GM12878 (cell line): ENCODE measurements around the gene FAM187B. TPM values are rescaled to one million over a fixed set of nuclear protein-coding genes. Genes with fewer than 3 reads are reported as not detected.

Experiments used
- ATF7 ChIP-seq: fragments of 450-650 bp; IDR thresholded peaks from 2 replicates; pipeline ENCODE4 v1.6.1; 2016; ENCODE audit warnings: low read depth, mild to moderate bottlenecking
- BACH1 ChIP-seq: fragments of 450-650 bp; IDR thresholded peaks from 2 replicates; pipeline ENCODE4 v1.6.1; 2017; ENCODE audit warnings: mild to moderate bottlenecking, borderline replicate concordance
- BHLHE40 ChIP-seq, 2 experiments: fragments of 450-650 bp in 1 of 2; IDR thresholded peaks; 2 replicates each; pipeline ENCODE4 v1.6.1; 2011 to 2017; ENCODE audit warnings: low read depth in 2 of 2, borderline replicate concordance in 1 of 2, improper control_type of control experiment in 1 of 2, low read length in 1 of 2, mild to moderate bottlenecking in 1 of 2
- ETV6 ChIP-seq, 2 experiments: fragments of 450-650 bp in 1 of 2; IDR thresholded peaks in 1 of 2; conservative IDR thresholded peaks in 1 of 2; 2 replicates each; pipeline ENCODE4 v1.6.1; 2014; ENCODE audit warnings: antibody characterized with exemption in 1 of 2, borderline replicate concordance in 1 of 2, low read depth in 1 of 2, mild to moderate bottlenecking in 1 of 2, moderate library complexity in 1 of 2
- EZH2 ChIP-seq: IDR thresholded peaks from 2 replicates; pipeline ENCODE4 v1.6.1; 2012; ENCODE audit warnings: low read depth, mild to moderate bottlenecking, control low read depth, inconsistent platforms, low read length, borderline replicate concordance; ENCODE audit not compliant: control insufficient read depth
- FOXM1 ChIP-seq: IDR thresholded peaks from 2 replicates; pipeline ENCODE4 v1.6.1; 2012; ENCODE audit warnings: low read depth, mild to moderate bottlenecking, inconsistent platforms, low read length, moderate library complexity
- HDGF ChIP-seq: fragments of 450-650 bp; IDR thresholded peaks from 2 replicates; pipeline ENCODE4 v1.6.1; 2016; ENCODE audit warnings: antibody characterized with exemption
- MTA3 ChIP-seq: IDR thresholded peaks from 2 replicates; pipeline ENCODE4 v1.6.1; 2012; ENCODE audit warnings: low read length, inconsistent platforms, borderline replicate concordance
- NR2C1 ChIP-seq: fragments of 450-650 bp; IDR thresholded peaks from 2 replicates; pipeline ENCODE4 v1.6.1; 2017; ENCODE audit warnings: antibody characterized with exemption, mild to moderate bottlenecking, moderate library complexity
- NRF1 ChIP-seq: conservative IDR thresholded peaks from 2 replicates; pipeline ENCODE4 v1.6.1; 2011; ENCODE audit warnings: mild to moderate bottlenecking, low read depth, low read length, improper control_type of control experiment
- POLR2A ChIP-seq: IDR thresholded peaks from 2 replicates; pipeline ENCODE4 v1.6.1; 2011; ENCODE audit warnings: low read depth, mild to moderate bottlenecking, low read length
- POLR2AphosphoS5 ChIP-seq: IDR thresholded peaks from 2 replicates; pipeline ENCODE4 v1.6.1; 2011; ENCODE audit warnings: mild to moderate bottlenecking, low read length, inconsistent platforms
- SMAD5 ChIP-seq: IDR thresholded peaks from 2 replicates; pipeline ENCODE4 v1.6.1; 2016; ENCODE audit warnings: antibody characterized with exemption, low read depth
- SMC3 ChIP-seq: IDR thresholded peaks from 2 replicates; pipeline ENCODE4 v1.6.1; 2011; ENCODE audit warnings: low read length, improper control_type of control experiment, borderline replicate concordance
- SPI1 ChIP-seq: IDR thresholded peaks from 2 replicates; pipeline ENCODE4 v1.6.1; 2011; ENCODE audit warnings: low read depth, mild to moderate bottlenecking, low read length, moderate library complexity, borderline replicate concordance; ENCODE audit not compliant: insufficient read depth
- TCF3 ChIP-seq: IDR thresholded peaks from 2 replicates; pipeline ENCODE4 v1.6.1; 2012; ENCODE audit warnings: low read depth, mild to moderate bottlenecking, low read length, borderline replicate concordance; ENCODE audit not compliant: insufficient read depth
- ZNF207 ChIP-seq: fragments of 450-650 bp; IDR thresholded peaks from 2 replicates; pipeline ENCODE4 v1.6.1; 2014; ENCODE audit warnings: antibody characterized with exemption, mild to moderate bottlenecking, borderline replicate concordance
- ZSCAN29 ChIP-seq: fragments of 450-650 bp; IDR thresholded peaks from 2 replicates; pipeline ENCODE4 v1.6.1; 2017; ENCODE audit warnings: mild to moderate bottlenecking, moderate library complexity
- polyA plus RNA-seq, 11 experiments: library from polyadenylated mRNA; depleted of rRNA in 4 of 11; unstranded in 6 of 11; stranded (reverse) in 5 of 11; fragments of >200 nt; fragmentation: Nextera tagmentation in 4 of 11; fragmentation: Illumina TruSeq in 1 of 11; extraction: Ambion mirVana in 4 of 11; extraction: Trizol in 1 of 11; gene quantifications; 1 replicate in 1 of 11; 2 replicates in 10 of 11; pipeline versions ENCODE4 v1.2.1 to v1.2.3, GENCODE V29; 2011 to 2016; ENCODE audit warnings: inconsistent platforms in 2 of 11, missing spikeins in 2 of 11, low read depth in 1 of 11
- total RNA-seq, 4 experiments: library from RNA; depleted of rRNA in 3 of 4; stranded (reverse); fragments of >200 nt in 3 of 4; fragmentation: Illumina TruSeq in 1 of 4; extraction: Trizol in 1 of 4; gene quantifications; 2 replicates each; pipeline versions ENCODE4 v1.2.1 to v1.2.3, GENCODE V29; 2013 to 2021
- TF ChIP-seq, protein P1 (sequence below): IDR thresholded peaks from 2 replicates; pipeline ENCODE4 v1.6.1; 2012; ENCODE audit warnings: low read length, inconsistent platforms
- TF ChIP-seq, protein P2 (sequence below): fragments of 450-650 bp; formaldehyde crosslinking; IDR thresholded peaks from 2 replicates; pipeline ENCODE4 v1.4.0; 2022; ENCODE audit warnings: mild to moderate bottlenecking, moderate library complexity
- TF ChIP-seq, protein P3 (sequence below): fragments of 450-650 bp; IDR thresholded peaks from 2 replicates; pipeline ENCODE4 v1.6.1; 2014; ENCODE audit warnings: mild to moderate bottlenecking
- TF ChIP-seq, protein P4 (sequence below): fragments of 450-650 bp; IDR thresholded peaks from 2 replicates; pipeline ENCODE4 v1.6.1; 2017; ENCODE audit warnings: mild to moderate bottlenecking, moderate library complexity

Gene FAM187B
- total and polyA plus RNA-seq, 10 of the 15 experiments (the other 5 are each of a cell fraction or from before 2014, with no cell fraction given) = 0.05 TPM; not detected in 9

DNA sequence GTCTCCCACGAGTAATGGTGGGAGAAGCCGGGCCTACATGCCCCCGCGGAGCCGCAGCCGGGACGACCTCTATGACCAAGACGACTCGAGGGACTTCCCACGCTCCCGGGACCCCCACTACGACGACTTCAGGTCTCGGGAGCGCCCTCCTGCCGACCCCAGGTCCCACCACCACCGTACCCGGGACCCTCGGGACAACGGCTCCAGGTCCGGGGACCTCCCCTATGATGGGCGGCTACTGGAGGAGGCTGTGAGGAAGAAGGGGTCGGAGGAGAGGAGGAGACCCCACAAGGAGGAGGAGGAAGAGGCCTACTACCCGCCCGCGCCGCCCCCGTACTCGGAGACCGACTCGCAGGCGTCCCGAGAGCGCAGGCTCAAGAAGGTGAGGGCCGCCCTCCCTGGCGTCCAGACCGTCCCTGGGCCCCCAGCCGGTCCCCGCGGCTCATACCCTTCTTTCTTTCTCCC, 38.8 kb upstream of the FAM187B start (continued):
- TF ChIP-seq, protein P1, sequence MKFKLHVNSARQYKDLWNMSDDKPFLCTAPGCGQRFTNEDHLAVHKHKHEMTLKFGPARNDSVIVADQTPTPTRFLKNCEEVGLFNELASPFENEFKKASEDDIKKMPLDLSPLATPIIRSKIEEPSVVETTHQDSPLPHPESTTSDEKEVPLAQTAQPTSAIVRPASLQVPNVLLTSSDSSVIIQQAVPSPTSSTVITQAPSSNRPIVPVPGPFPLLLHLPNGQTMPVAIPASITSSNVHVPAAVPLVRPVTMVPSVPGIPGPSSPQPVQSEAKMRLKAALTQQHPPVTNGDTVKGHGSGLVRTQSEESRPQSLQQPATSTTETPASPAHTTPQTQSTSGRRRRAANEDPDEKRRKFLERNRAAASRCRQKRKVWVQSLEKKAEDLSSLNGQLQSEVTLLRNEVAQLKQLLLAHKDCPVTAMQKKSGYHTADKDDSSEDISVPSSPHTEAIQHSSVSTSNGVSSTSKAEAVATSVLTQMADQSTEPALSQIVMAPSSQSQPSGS = no peak
- TF ChIP-seq BHLHE40 (IDR thresholded peaks at IDR 0.05; ENCODE audit: borderline replicate concordance in 1 of 2, low read depth in 2 of 2, low read length in 1 of 2) (no peak), ATF7 (no peak), NRF1 (no peak), SMAD5 (no peak), HDGF (peak; percentile 81), EZH2 (no peak), ETV6 (conservative IDR thresholded peaks at IDR 0.05 in 1 of 2, IDR thresholded peaks at IDR 0.05 in 1 of 2; ENCODE audit: borderline replicate concordance in 1 of 2, low read depth in 1 of 2) (no peak), ZNF207 (0 out of 2 replicates have a peak, but pooled peaks have one; percentile 24), ZSCAN29 (no peak), POLR2A (peak; percentile 38), TCF3 (no peak), NR2C1 (no peak), POLR2AphosphoS5 (peak; percentile 57), MTA3 (no peak), BACH1 (no peak), FOXM1 (no peak), SMC3 (no peak; the same call in 1 of the 2 replicates), SPI1 (no peak)
- TF ChIP-seq, protein P2, sequence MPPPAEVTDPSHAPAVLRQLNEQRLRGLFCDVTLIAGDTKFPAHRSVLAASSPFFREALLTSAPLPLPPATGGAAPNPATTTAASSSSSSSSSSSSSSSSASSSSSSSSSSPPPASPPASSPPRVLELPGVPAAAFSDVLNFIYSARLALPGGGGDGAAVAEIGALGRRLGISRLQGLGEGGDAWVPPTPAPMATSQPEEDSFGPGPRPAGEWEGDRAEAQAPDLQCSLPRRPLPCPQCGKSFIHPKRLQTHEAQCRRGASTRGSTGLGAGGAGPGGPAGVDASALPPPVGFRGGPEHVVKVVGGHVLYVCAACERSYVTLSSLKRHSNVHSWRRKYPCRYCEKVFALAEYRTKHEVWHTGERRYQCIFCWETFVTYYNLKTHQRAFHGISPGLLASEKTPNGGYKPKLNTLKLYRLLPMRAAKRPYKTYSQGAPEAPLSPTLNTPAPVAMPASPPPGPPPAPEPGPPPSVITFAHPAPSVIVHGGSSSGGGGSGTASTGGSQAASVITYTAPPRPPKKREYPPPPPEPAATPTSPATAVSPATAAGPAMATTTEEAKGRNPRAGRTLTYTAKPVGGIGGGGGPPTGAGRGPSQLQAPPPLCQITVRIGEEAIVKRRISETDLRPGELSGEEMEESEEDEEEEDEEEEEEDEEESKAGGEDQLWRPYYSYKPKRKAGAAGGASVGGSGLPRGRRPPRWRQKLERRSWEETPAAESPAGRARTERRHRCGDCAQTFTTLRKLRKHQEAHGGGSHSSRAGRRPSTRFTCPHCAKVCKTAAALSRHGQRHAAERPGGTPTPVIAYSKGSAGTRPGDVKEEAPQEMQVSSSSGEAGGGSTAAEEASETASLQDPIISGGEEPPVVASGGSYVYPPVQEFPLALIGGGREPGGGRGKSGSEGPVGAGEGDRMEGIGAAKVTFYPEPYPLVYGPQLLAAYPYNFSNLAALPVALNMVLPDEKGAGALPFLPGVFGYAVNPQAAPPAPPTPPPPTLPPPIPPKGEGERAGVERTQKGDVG (CRISPR knock-in tag) = no peak
- TF ChIP-seq, protein P3, sequence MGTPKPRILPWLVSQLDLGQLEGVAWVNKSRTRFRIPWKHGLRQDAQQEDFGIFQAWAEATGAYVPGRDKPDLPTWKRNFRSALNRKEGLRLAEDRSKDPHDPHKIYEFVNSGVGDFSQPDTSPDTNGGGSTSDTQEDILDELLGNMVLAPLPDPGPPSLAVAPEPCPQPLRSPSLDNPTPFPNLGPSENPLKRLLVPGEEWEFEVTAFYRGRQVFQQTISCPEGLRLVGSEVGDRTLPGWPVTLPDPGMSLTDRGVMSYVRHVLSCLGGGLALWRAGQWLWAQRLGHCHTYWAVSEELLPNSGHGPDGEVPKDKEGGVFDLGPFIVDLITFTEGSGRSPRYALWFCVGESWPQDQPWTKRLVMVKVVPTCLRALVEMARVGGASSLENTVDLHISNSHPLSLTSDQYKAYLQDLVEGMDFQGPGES = no peak
- TF ChIP-seq, protein P4, sequence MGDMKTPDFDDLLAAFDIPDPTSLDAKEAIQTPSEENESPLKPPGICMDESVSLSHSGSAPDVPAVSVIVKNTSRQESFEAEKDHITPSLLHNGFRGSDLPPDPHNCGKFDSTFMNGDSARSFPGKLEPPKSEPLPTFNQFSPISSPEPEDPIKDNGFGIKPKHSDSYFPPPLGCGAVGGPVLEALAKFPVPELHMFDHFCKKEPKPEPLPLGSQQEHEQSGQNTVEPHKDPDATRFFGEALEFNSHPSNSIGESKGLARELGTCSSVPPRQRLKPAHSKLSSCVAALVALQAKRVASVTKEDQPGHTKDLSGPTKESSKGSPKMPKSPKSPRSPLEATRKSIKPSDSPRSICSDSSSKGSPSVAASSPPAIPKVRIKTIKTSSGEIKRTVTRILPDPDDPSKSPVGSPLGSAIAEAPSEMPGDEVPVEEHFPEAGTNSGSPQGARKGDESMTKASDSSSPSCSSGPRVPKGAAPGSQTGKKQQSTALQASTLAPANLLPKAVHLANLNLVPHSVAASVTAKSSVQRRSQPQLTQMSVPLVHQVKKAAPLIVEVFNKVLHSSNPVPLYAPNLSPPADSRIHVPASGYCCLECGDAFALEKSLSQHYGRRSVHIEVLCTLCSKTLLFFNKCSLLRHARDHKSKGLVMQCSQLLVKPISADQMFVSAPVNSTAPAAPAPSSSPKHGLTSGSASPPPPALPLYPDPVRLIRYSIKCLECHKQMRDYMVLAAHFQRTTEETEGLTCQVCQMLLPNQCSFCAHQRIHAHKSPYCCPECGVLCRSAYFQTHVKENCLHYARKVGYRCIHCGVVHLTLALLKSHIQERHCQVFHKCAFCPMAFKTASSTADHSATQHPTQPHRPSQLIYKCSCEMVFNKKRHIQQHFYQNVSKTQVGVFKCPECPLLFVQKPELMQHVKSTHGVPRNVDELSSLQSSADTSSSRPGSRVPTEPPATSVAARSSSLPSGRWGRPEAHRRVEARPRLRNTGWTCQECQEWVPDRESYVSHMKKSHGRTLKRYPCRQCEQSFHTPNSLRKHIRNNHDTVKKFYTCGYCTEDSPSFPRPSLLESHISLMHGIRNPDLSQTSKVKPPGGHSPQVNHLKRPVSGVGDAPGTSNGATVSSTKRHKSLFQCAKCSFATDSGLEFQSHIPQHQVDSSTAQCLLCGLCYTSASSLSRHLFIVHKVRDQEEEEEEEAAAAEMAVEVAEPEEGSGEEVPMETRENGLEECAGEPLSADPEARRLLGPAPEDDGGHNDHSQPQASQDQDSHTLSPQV = no peak
